H9 (cell line): ENCODE measurements around the gene TRIM9. TPM values are rescaled to one million over a fixed set of nuclear protein-coding genes. Genes with fewer than 3 reads are reported as not detected.

Source experiments
- DNase-seq: peaks from one replicate; pipeline ENCODE4 v3.0.0-alpha.2; 2017
- H2AFZ ChIP-seq: one replicate; pipeline ENCODE4 v1.6.1; 2013; ENCODE audit warnings: mild to moderate bottlenecking, low read length, control low read depth, moderate library complexity
- H2AK5ac ChIP-seq: 2 replicates; pipeline ENCODE4 v1.6.1; 2013; ENCODE audit warnings: low read length, control low read depth, mixed read lengths; ENCODE audit not compliant: insufficient read length
- H2BK120ac ChIP-seq: one replicate; pipeline ENCODE4 v1.6.1; 2013; ENCODE audit warnings: low read depth, mild to moderate bottlenecking, low read length, control low read depth, inconsistent platforms; ENCODE audit not compliant: poor library complexity, severe bottlenecking
- H2BK12ac ChIP-seq: 2 replicates; pipeline ENCODE4 v1.6.1; 2013; ENCODE audit warnings: low read length, control low read depth, mixed read lengths, low read depth; ENCODE audit not compliant: insufficient read length
- H2BK15ac ChIP-seq: 2 replicates; pipeline ENCODE4 v1.6.1; 2013; ENCODE audit warnings: low read depth, low read length, control low read depth
- H2BK20ac ChIP-seq: one replicate; pipeline ENCODE4 v1.6.1; 2013; ENCODE audit warnings: low read depth, mild to moderate bottlenecking, low read length, control low read depth, inconsistent platforms; ENCODE audit not compliant: poor library complexity, severe bottlenecking
- H2BK5ac ChIP-seq: 2 replicates; pipeline ENCODE4 v1.6.1; 2013; ENCODE audit warnings: low read length, control low read depth, mixed read lengths; ENCODE audit not compliant: insufficient read length
- H3K14ac ChIP-seq: 2 replicates; pipeline ENCODE4 v1.6.1; 2013; ENCODE audit warnings: low read length, control low read depth; ENCODE audit not compliant: insufficient read depth
- H3K18ac ChIP-seq: 2 replicates; pipeline ENCODE4 v1.6.1; 2013; ENCODE audit warnings: low read depth, mild to moderate bottlenecking, mixed read lengths, low read length, control low read depth; ENCODE audit not compliant: insufficient read length
- H3K23ac ChIP-seq: 2 replicates; pipeline ENCODE4 v1.6.1; 2013; ENCODE audit warnings: low read length, control low read depth, mixed read lengths, low read depth; ENCODE audit not compliant: insufficient read length
- H3K23me2 ChIP-seq: 2 replicates; pipeline ENCODE4 v1.6.1; 2013; ENCODE audit warnings: low read depth, mild to moderate bottlenecking, mixed read lengths, low read length, control low read depth; ENCODE audit not compliant: insufficient read length, poor library complexity, severe bottlenecking
- H3K27ac ChIP-seq: 2 replicates; pipeline ENCODE4 v1.5.1; 2013; ENCODE audit warnings: low read length, control low read depth, mixed read lengths, low read depth; ENCODE audit not compliant: insufficient read length
- H3K27me3 ChIP-seq: 2 replicates; pipeline ENCODE4 v1.6.1; 2013; ENCODE audit warnings: low read length, control low read depth, inconsistent platforms; ENCODE audit not compliant: insufficient read depth
- H3K4ac ChIP-seq: 2 replicates; pipeline ENCODE4 v1.6.1; 2013; ENCODE audit warnings: low read depth, mild to moderate bottlenecking, control low read depth, inconsistent platforms, low read length, moderate library complexity
- H3K4me1 ChIP-seq: 2 replicates; pipeline ENCODE4 v1.6.1; 2013; ENCODE audit warnings: low read length, control low read depth, inconsistent platforms; ENCODE audit not compliant: insufficient read depth
- H3K4me2 ChIP-seq: 2 replicates; pipeline ENCODE4 v1.6.1; 2013; ENCODE audit warnings: low read length, control low read depth, mixed read lengths; ENCODE audit not compliant: insufficient read length, insufficient read depth
- H3K56ac ChIP-seq: 2 replicates; pipeline ENCODE4 v1.6.1; 2013; ENCODE audit warnings: low read depth, mild to moderate bottlenecking, mixed read lengths, low read length, control low read depth; ENCODE audit not compliant: insufficient read length
- H3K79me1 ChIP-seq: 2 replicates; pipeline ENCODE4 v1.6.1; 2013; ENCODE audit warnings: low read depth, mild to moderate bottlenecking, moderate library complexity, low read length, control low read depth, inconsistent platforms; ENCODE audit not compliant: insufficient read depth, poor library complexity, severe bottlenecking
- H3K79me2 ChIP-seq: 2 replicates; pipeline ENCODE4 v1.6.1; 2013; ENCODE audit warnings: low read length, control low read depth, inconsistent platforms; ENCODE audit not compliant: insufficient read depth
- H3K9ac ChIP-seq: 2 replicates; pipeline ENCODE4 v1.6.1; 2013; ENCODE audit warnings: low read length, control low read depth, mixed read lengths; ENCODE audit not compliant: insufficient read length; ENCODE audit errors: extremely low read depth
- H3K9me3 ChIP-seq: one replicate; pipeline ENCODE4 v1.6.1; 2013; ENCODE audit warnings: low read depth, low read length, inconsistent platforms; ENCODE audit not compliant: control insufficient read depth
- H3T11ph ChIP-seq: one replicate; pipeline ENCODE4 v1.6.1; 2013; ENCODE audit warnings: mild to moderate bottlenecking, low read length, control low read depth, inconsistent platforms
- H4K20me1 ChIP-seq: one replicate; pipeline ENCODE4 v1.6.1; 2013; ENCODE audit not compliant: control insufficient read depth, insufficient read length, insufficient read depth
- H4K5ac ChIP-seq: 2 replicates; pipeline ENCODE4 v1.6.1; 2013; ENCODE audit warnings: low read depth, mild to moderate bottlenecking, mixed read lengths, low read length, control low read depth; ENCODE audit not compliant: insufficient read length
- H4K8ac ChIP-seq: replicated peaks from 2 replicates; pipeline ENCODE4 v1.6.1; 2013; ENCODE audit warnings: low read length, control low read depth, mixed read lengths, low read depth; ENCODE audit not compliant: insufficient read length
- H4K91ac ChIP-seq: 2 replicates; pipeline ENCODE4 v1.6.1; 2013; ENCODE audit warnings: low read depth, mild to moderate bottlenecking, moderate library complexity, mixed read lengths, low read length, control low read depth; ENCODE audit not compliant: insufficient read length
- H3K27ac Mint-ChIP-seq, 3 experiments: 2 replicates in 2 of 3; 3 replicates in 1 of 3; pipeline ENCODE4 v1.8.0; 2020 to 2021; ENCODE audit warnings: mixed read lengths in 3 of 3, mild to moderate bottlenecking in 1 of 3, moderate library complexity in 1 of 3
- H3K27me3 Mint-ChIP-seq: 2 replicates; pipeline ENCODE4 v1.8.0; 2021; ENCODE audit warnings: low read depth, mild to moderate bottlenecking, moderate library complexity, mixed read lengths
- H3K36me3 Mint-ChIP-seq, 3 experiments: 2 replicates in 2 of 3; 3 replicates in 1 of 3; pipeline ENCODE4 v1.8.0; 2020 to 2021; ENCODE audit warnings: low read depth in 3 of 3, mixed read lengths in 3 of 3; ENCODE audit not compliant: insufficient read depth in 1 of 3
- H3K4me1 Mint-ChIP-seq, 2 experiments: 2 replicates each; pipeline ENCODE4 v1.8.0; 2020; ENCODE audit warnings: mixed read lengths in 2 of 2
- H3K4me3 Mint-ChIP-seq, 2 experiments: 2 replicates in 1 of 2; 3 replicates in 1 of 2; pipeline ENCODE4 v1.8.0; 2020 to 2021; ENCODE audit warnings: mild to moderate bottlenecking in 2 of 2, mixed read lengths in 2 of 2, moderate library complexity in 1 of 2
- H3K9me3 Mint-ChIP-seq, 2 experiments: 2 replicates in 1 of 2; 3 replicates in 1 of 2; pipeline ENCODE4 v1.8.0; 2020; ENCODE audit warnings: mild to moderate bottlenecking in 2 of 2, mixed read lengths in 2 of 2, moderate library complexity in 1 of 2
- WGBS: extraction: QIAGEN DNeasy Blood & Tissue Kit; methylation state at CpG from one replicate; pipeline ENCODE4 v1.1.7; 2013; ENCODE audit warnings: missing lambda C conversion rate, low lambda C conversion rate, mixed read lengths; ENCODE audit not compliant: insufficient read length; ENCODE audit errors: extremely low coverage; 5-methylcytosine and 5-hydroxymethylcytosine counted together
- total RNA-seq: library from RNA; stranded (reverse); gene quantifications from 2 replicates; pipeline ENCODE4 v1.2.1, GENCODE V29; 2021
- TF ChIP-seq, protein P1 (sequence below): fragments of 200-600 bp; sonication (generic); conservative IDR thresholded peaks from 3 replicates; pipeline ENCODE4 v1.8.0; 2021; ENCODE audit warnings: antibody characterized with exemption, mild to moderate bottlenecking

TRIM9 gene
- total RNA-seq, 1 experiment from 2014 or later, result 0.98 TPM

DNA sequence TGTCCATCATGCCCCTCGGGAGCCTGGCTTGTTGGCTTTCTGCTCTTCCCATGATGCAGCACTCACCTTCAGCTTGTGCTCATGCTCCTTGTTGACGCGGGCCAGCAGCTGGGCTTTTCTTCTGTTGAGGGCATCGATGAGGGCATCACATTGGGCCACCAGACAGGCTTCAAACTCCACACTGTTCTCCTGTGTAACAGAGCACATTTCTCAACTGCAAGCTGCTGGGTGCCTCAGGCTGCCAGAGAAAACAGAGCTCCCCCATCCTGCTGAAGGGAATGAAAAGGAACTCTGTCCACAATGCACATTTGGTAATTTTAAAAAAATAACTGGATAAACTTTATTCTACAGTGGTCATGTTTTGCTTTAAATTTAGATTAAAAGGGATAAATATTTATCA is 72.1 kb downstream of the TRIM9 start:
- Histone ChIP-seq H3K14ac (no peak overlapping the region), H2BK20ac (no peak overlapping the region), H3T11ph (no peak overlapping the region), H3K27me3 (no peaks in the 10 kb centered on the region), H4K8ac (no peak overlapping the region), H3K4ac (no peak overlapping the region), H2BK120ac (no peak overlapping the region), H2AFZ (no peak overlapping the region), H4K5ac (no peak overlapping the region), H3K79me2 (no peaks in the 10 kb centered on the region), H3K9me3 (no peaks in the 10 kb centered on the region), H3K18ac (no peak overlapping the region), H3K79me1 (no peaks in the 10 kb centered on the region), H4K20me1 (no peaks in the 10 kb centered on the region), H3K23ac (no peak overlapping the region), H3K23me2 (no peaks in the 10 kb centered on the region), H4K91ac (no peak overlapping the region), H2BK15ac (no peak overlapping the region), H2BK5ac (no peak overlapping the region), H2BK12ac (no peak overlapping the region), H3K4me1 (no peaks in the 10 kb centered on the region), H3K9ac (no peak overlapping the region), H3K4me2 (no peak overlapping the region), H3K27ac (no peak overlapping the region), H3K56ac (no peak overlapping the region), H2AK5ac (no peak overlapping the region)
- Mint-ChIP-seq H3K27ac (no peak overlapping the region), H3K4me1 (peaks cover 0 to 5% of the 10 kb centered on the region in 2 experiments; a peak in 1 of 4 replicates), H3K27me3 (no peaks in the 10 kb centered on the region), H3K4me3 (no peak overlapping the region), H3K36me3 (no peaks in the 10 kb centered on the region; a peak in 1 of 7 replicates), H3K9me3 (no peaks in the 10 kb centered on the region)
- no peak for DNase-seq
- TF ChIP-seq, protein P1, sequence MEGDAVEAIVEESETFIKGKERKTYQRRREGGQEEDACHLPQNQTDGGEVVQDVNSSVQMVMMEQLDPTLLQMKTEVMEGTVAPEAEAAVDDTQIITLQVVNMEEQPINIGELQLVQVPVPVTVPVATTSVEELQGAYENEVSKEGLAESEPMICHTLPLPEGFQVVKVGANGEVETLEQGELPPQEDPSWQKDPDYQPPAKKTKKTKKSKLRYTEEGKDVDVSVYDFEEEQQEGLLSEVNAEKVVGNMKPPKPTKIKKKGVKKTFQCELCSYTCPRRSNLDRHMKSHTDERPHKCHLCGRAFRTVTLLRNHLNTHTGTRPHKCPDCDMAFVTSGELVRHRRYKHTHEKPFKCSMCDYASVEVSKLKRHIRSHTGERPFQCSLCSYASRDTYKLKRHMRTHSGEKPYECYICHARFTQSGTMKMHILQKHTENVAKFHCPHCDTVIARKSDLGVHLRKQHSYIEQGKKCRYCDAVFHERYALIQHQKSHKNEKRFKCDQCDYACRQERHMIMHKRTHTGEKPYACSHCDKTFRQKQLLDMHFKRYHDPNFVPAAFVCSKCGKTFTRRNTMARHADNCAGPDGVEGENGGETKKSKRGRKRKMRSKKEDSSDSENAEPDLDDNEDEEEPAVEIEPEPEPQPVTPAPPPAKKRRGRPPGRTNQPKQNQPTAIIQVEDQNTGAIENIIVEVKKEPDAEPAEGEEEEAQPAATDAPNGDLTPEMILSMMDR, result no peak
- WGBS, result no CpG with 5 or more reads among the region's 4 CpGs
